SHP77 (cell line): Measurements from ENCODE around the gene STPG2.
"Not testable (repeated sequence)": the region's sequence is repeated elsewhere in the genome, so short reads cannot be mapped to it uniquely, and the experiment has no call there.

ENCODE experiments used
- DNase-seq, 2 experiments: peaks; one replicate each; lab custom pipeline; 2025; lab: John Stamatoyannopoulos, UW

The STPG2 gene

GRCh38 chr4:97639961-97640360 is 503.3 kb downstream of the STPG2 start:
- DNase-seq: no peak

DNA sequence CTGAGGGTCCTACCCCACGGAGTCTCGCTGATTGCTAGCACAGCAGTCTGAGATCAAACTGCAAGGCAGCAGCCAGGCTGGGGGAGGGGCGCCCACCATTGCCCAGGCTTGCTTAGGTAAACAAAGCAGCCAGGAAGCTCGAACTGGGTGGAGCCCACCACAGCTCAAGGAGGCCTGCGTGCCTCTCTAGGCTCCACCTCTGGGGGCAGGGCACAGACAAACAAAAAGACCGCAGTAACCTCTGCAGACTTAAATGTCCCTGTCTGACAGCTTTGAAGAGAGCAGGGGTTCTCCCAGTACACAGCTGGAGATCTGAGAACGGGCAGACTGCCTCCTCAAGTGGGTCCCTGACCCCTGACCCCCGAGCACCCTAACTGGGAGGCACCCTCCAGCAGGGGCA is 509.4 kb downstream of the STPG2 start:
- DNase-seq: not testable (repeated sequence)

DNA sequence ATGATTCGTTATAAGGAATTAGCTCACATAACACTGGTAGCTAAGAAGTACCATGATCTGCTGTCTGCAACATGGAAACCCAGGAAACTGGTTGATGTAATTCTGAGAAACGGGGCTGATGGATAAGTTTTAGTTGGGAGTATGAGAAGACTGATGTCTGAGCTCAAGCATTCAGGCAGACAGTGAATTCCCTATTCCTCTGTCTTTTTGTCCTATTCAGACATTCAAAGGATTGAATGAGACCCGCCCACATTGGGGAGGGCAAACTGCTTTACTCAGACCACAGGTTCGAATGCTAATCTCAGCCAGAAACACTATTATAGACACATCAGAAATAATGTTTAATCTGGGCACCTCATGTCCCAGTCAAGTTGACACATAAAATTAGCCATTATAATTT is 515.5 kb downstream of the STPG2 start:
- DNase-seq: no peak

GRCh38 chr4:97624204-97624603 is 519.1 kb downstream of the STPG2 start:
- DNase-seq: no peak

- DNase-seq: no peak
Observed at GRCh38 chr4:97605932-97606331, 537.3 kb downstream of the STPG2 start.

GRCh38 chr4:97593248-97593647 is 550.0 kb downstream of the STPG2 start:
- no peak for DNase-seq

DNA sequence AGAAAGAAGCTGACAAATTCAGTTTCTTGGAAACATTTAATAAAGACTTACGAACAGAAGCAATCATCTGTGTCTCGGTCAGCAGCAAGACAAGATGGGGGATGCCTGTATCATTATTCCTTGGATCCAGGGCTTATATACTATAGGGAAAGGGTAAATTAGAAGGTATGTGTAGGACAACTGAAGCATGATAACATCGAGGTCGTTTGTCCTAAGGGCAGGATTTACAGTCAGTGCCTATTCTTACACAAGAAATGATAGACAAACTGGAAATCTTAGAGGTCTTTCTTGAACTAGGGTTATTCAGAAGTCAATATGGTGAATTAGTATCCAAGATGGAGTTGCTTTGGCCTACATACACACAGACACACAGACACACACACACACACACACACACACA is 553.0 kb downstream of the STPG2 start:
- no peak for DNase-seq

- DNase-seq: no peak
Observed at GRCh38 chr4:97589481-97590196, 553.6 kb downstream of the STPG2 start.

DNA sequence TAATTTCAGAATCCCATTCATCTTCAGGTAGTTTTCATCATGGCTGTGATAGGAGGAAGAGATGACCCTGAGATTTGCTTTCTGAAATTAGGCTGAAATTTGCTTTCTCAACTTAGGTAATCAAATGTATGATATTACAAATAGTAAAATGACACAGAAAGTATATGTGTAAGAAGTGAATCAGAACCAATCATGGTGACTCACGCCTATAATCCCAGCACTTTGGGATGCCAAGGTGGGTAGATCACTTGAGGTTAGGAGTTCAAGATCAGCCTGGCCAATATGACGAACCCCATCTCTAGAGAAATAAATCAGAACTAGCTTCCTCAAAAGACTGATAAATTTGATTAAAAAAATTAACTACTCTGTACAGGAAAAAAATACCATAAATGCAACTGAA is 555.4 kb downstream of the STPG2 start:
- no peak for DNase-seq

GRCh38 chr4:97585274-97585673 is 558.0 kb downstream of the STPG2 start:
- DNase-seq: no peak

GRCh38 chr4:97582890-97583289 is 560.4 kb downstream of the STPG2 start:
- no peak for DNase-seq

DNA sequence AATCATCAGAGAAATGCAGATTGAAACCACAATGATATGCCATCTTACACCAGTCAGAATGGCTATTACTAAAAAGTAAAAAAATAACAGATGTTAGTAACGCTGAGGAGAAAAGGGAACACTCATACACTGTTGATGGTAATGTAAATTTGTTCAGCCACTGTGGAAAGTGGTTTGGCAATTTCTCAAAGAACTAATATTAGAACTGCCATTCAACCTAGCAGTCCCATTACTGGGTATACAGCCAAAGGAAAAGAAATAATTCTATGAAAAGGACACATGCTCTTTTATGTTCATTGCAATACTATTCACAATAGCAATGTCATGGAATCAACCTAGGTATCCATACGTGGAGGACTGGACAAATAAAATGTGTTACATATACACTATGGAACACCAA is 566.3 kb downstream of the STPG2 start:
- DNase-seq: no peak

- DNase-seq: no peak
Observed at GRCh38 chr4:97560009-97560408, 583.3 kb downstream of the STPG2 start.

- no peak for DNase-seq
Observed at GRCh38 chr4:97558204-97558778, 585.0 kb downstream of the STPG2 start.

DNA sequence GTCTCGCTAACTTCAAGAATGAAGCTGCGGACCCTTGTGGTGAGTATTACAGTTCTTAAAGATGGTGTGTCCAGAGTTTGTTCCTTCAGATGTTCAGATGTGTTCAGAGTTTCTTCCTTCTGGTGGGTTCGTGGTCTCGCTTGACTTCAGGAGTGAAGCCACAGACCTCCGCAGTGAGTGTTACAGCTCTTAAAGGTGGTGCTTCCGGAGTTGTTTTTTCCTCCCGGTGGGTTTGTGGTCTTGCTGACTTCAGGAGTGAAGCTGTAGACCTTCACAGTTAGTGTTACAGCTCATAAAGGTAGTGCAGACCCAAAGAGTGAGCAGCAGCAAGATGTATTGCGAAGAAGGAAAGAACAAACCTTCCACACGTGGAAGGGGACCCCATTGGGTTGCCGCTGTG is 592.6 kb downstream of the STPG2 start:
- DNase-seq: not testable (repeated sequence)

- no peak for DNase-seq
Observed at GRCh38 chr4:97548943-97549583, 594.2 kb downstream of the STPG2 start.

GRCh38 chr4:97548186-97548585 is 595.1 kb downstream of the STPG2 start:
- no peak for DNase-seq

DNA sequence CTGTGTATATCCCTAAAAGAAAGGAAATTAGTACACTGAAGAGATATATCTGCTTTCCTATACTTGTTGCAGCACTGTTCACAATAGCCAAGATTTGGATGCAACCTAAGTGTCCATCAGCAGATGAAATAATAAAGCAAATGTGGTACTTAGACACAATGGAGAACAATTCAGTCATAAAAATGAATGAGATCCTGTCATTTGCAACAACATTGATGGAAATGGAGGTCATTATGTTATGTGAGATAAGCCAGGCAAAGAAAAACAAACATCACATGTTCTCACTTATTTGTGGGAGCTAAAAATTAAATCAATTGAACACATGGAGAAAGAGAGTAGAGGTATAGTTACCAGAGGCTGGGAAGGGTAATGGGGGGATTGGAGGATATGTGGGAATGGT is 611.9 kb downstream of the STPG2 start:
- no peak for DNase-seq

GRCh38 chr4:97530676-97531075 is 612.6 kb downstream of the STPG2 start:
- no peak for DNase-seq

DNA sequence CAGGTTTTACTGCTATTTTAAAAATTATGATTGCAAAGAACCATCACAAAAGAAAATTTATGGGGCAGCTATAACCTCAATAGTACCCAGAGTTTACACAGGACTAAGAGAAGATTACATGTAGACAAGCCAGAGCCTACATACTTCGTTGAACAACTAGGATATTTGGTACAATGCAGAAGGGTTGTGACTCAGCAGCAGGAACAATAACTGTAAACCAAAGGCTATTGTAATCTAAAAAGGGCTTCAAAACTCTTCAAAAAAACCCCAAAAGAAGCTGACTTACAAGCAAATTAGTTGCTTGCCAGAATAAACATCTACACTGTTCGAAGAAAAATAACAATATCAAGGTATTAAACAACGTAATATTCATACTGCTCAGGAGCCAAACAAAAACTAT is 618.0 kb downstream of the STPG2 start:
- no peak for DNase-seq

GRCh38 chr4:97517939-97518338 is 625.3 kb downstream of the STPG2 start:
- no peak for DNase-seq

DNA sequence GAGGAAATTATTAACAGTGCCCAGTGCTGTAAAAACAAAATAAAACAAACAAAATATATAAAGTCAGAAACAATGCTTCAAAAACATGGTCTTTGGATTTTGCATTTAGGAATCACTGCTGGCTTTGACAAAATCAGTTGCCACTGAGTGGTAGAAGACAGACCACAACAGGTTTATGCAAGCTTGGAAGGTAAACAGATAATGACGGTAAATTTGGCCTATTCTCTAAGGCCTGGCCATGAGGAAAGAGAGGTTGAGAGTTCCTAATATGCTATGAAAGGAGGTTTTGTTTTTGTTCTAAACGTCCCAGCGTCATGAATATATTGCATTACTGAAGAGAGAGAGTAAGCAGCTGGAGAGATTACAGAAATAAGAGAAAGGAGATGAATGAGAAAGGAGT is 629.4 kb downstream of the STPG2 start:
- DNase-seq: no peak
